NCI-H2227 (cell line): ENCODE data around the gene LDLRAP1.
"Not testable (repeated sequence)": the region's sequence is repeated elsewhere in the genome, so short reads cannot be mapped to it uniquely, and the experiment has no call there.

ENCODE experiments used
- DNase-seq: peaks from one replicate; lab custom pipeline; 2025; ENCODE audit not compliant: unreplicated experiment; lab: John Stamatoyannopoulos, UW

Gene LDLRAP1

GRCh38 chr1:25573591-25573930 is 30.2 kb downstream of the LDLRAP1 start:
- DNase-seq = no peak

GRCh38 chr1:25573961-25574360 is 30.6 kb downstream of the LDLRAP1 start:
- no peak for DNase-seq

- DNase-seq = no peak
Measured at GRCh38 chr1:25575191-25575590, 31.8 kb downstream of the LDLRAP1 start.

GRCh38 chr1:25576459-25577133 is 33.2 kb downstream of the LDLRAP1 start:
- no peak for DNase-seq

GRCh38 chr1:25577134-25577920 is 33.9 kb downstream of the LDLRAP1 start:
- DNase-seq = no peak

- no peak for DNase-seq
Measured at GRCh38 chr1:25579292-25580252, 36.2 kb downstream of the LDLRAP1 start.

- DNase-seq = no peak
Measured at GRCh38 chr1:25580927-25581326, 37.5 kb downstream of the LDLRAP1 start.

GRCh38 chr1:25581764-25582163 is 38.4 kb downstream of the LDLRAP1 start:
- no peak for DNase-seq

- DNase-seq = no peak
Measured at GRCh38 chr1:25583519-25584370, 40.3 kb downstream of the LDLRAP1 start.

GRCh38 chr1:25586181-25586588 is 42.8 kb downstream of the LDLRAP1 start:
- DNase-seq = no peak

- no peak for DNase-seq
Measured at GRCh38 chr1:25587290-25587689, 43.9 kb downstream of the LDLRAP1 start.

GRCh38 chr1:25588224-25588623 is 44.8 kb downstream of the LDLRAP1 start:
- DNase-seq = not testable (repeated sequence)

GRCh38 chr1:25588786-25589185 is 45.4 kb downstream of the LDLRAP1 start:
- DNase-seq = not testable (repeated sequence)

GRCh38 chr1:25590096-25590824 is 46.9 kb downstream of the LDLRAP1 start:
- no peak for DNase-seq

- DNase-seq = no peak
Measured at GRCh38 chr1:25593861-25594260, 50.5 kb downstream of the LDLRAP1 start.

- no peak for DNase-seq
Measured at GRCh38 chr1:25594971-25595370, 51.6 kb downstream of the LDLRAP1 start.

GRCh38 chr1:25596641-25597040 is 53.2 kb downstream of the LDLRAP1 start:
- not testable (repeated sequence) for DNase-seq

- DNase-seq = no peak
Measured at GRCh38 chr1:25598879-25599278, 55.5 kb downstream of the LDLRAP1 start.

- DNase-seq = no peak
Measured at GRCh38 chr1:25599969-25600610, 56.7 kb downstream of the LDLRAP1 start.
